Aorta (tissue), 5 donors: Measurements from ENCODE around the gene C11orf71. TPM values are rescaled to one million over a fixed set of nuclear protein-coding genes. Genes with fewer than 3 reads are reported as not detected.
A peak's percentile ranks its signal among the peaks of the same experiment; 100 is the strongest.

Source experiments
- ATAC-seq: fragments of 200-7000 bp; cut with Tn5 transposase; one replicate; pipeline ENCODE4 v1.9.1; 2022; ENCODE audit warnings: moderate library complexity; ENCODE audit not compliant: low FRiP score
- DNase-seq, 2 donors: peaks; one replicate each; pipeline ENCODE4 v3.0.0-alpha.2; 2020
- H3K27ac ChIP-seq, 2 donors: one replicate each; pipeline ENCODE4 v1.5.1; 2013; ENCODE audit warnings: low read length in 2 of 2, mild to moderate bottlenecking in 2 of 2, moderate library complexity in 2 of 2, control low read depth in 1 of 2, inconsistent platforms in 1 of 2, low read depth in 1 of 2
- H3K27me3 ChIP-seq, 2 donors: one replicate each; pipeline ENCODE4 v1.6.1; 2013; ENCODE audit warnings: control low read depth in 1 of 2, low read length in 1 of 2, mild to moderate bottlenecking in 1 of 2, moderate library complexity in 1 of 2; ENCODE audit not compliant: insufficient read depth in 2 of 2, control insufficient read depth in 1 of 2
- H3K36me3 ChIP-seq, 2 donors: one replicate each; pipeline ENCODE4 v1.6.1; 2013; ENCODE audit warnings: control low read depth in 1 of 2, low read length in 1 of 2, mild to moderate bottlenecking in 1 of 2; ENCODE audit not compliant: insufficient read depth in 2 of 2, control insufficient read depth in 1 of 2
- H3K4me1 ChIP-seq, 2 donors: one replicate each; pipeline ENCODE4 v1.6.1; 2013; ENCODE audit warnings: low read length in 2 of 2, control low read depth in 1 of 2, mild to moderate bottlenecking in 1 of 2, moderate library complexity in 1 of 2; ENCODE audit not compliant: insufficient read depth in 2 of 2, control insufficient read depth in 1 of 2
- H3K4me3 ChIP-seq, 2 donors: one replicate each; pipeline ENCODE4 v1.5.1; 2013; ENCODE audit warnings: low read length in 2 of 2, control low read depth in 1 of 2, mild to moderate bottlenecking in 1 of 2
- H3K9me3 ChIP-seq: one replicate; pipeline ENCODE4 v1.6.1; 2013; ENCODE audit warnings: mild to moderate bottlenecking, low read length; ENCODE audit not compliant: control insufficient read depth
- WGBS, 2 donors: extraction: QIAGEN DNeasy Blood & Tissue Kit; methylation state at CpG; one replicate each; pipeline ENCODE4 v1.1.7; 2013; 5-methylcytosine and 5-hydroxymethylcytosine counted together
- intact Hi-C, 2 donors: fragments of 100-400 bp; cut with DNase I; formaldehyde crosslinking; loops; one replicate each; pipeline versions ENCODE4 v1.14.2 to v1.15.0; 2022
- polyA plus RNA-seq, 2 donors: library from polyadenylated mRNA; stranded (reverse); fragments of 200-250 nt; gene quantifications; one replicate each; pipeline ENCODE4 v1.2.3, GENCODE V29; 2013
- total RNA-seq, 2 donors: library from RNA; stranded (reverse); fragmentation: NEBNext Ultra II Directional; extraction: Animal tissue kit (Norgen Biotek cat#: 25700); gene quantifications; one replicate each; pipeline ENCODE4 v1.2.1, GENCODE V29; 2021
- donor health status: healthy with polysubstance abuse.
- donor health status: Bipolar disorder and iron deficiency.
- donor health status: DM: no; HTN: no; CAD: no.
- donor health status: DM: no; HTN: no; CAD: no.
- donor health status: DM: yes; HTN: yes; CAD: no.

Gene C11orf71
- total and polyA plus RNA-seq, 4 donors = 4.4 to 6.1 (median 4.6) TPM

- peaks cover 0 to 1% of the 10 kb centered on the region in 2 donors for H3K27me3 ChIP-seq
- no peaks in the 10 kb centered on the region for H3K9me3 ChIP-seq
- no peaks in the 10 kb centered on the region for H3K36me3 ChIP-seq
- no peak for DNase-seq
- H3K4me1 ChIP-seq = peaks cover 0 to 7% of the 10 kb centered on the region in 2 donors
- H3K4me3 ChIP-seq = no peak overlapping the region
- no peak for ATAC-seq
- H3K27ac ChIP-seq = no peak overlapping the region
- WGBS, 2 donors = 86 to 91% methylated on average over 7 of the region's 7 CpGs
- intact Hi-C loops = no loop called here
Observed at GRCh38 chr11:114377612-114378267, 22.6 kb downstream of the C11orf71 start.

- Histone ChIP-seq H3K9me3 (no peaks in the 10 kb centered on the region), H3K27ac (no peak overlapping the region), H3K27me3 (no peaks in the 10 kb centered on the region), H3K4me3 (no peak overlapping the region), H3K4me1 (peaks cover 0 to 7% of the 10 kb centered on the region in 2 donors), H3K36me3 (no peaks in the 10 kb centered on the region)
- intact Hi-C loops = no loop called here
- DNase-seq = no peak
- ATAC-seq = no peak
- WGBS, 2 donors = 95% methylated on average over 3 of the region's 3 CpGs
Observed at GRCh38 chr11:114375052-114375451, 25.3 kb downstream of the C11orf71 start.

- H3K27me3 ChIP-seq = no peaks in the 10 kb centered on the region
- H3K9me3 ChIP-seq = no peaks in the 10 kb centered on the region
- ATAC-seq (no peak), DNase-seq (no peak)
- intact Hi-C loops = loop anchor here in 1 of 2 donors (5.0 kb wide), 1 partner anchor 33 kb away; the partner anchor contains the start of genes C11orf71 and RBM7
- peaks cover 0 to 6% of the 10 kb centered on the region in 2 donors for H3K4me1 ChIP-seq
- H3K36me3 ChIP-seq = no peaks in the 10 kb centered on the region
- H3K4me3 ChIP-seq = no peak overlapping the region
- 83 to 89% methylated on average over 5 of the region's 5 CpGs for WGBS, 2 donors
- no peak overlapping the region for H3K27ac ChIP-seq
Observed at GRCh38 chr11:114368918-114369680, 31.2 kb downstream of the C11orf71 start.

- DNase-seq = no peak
- intact Hi-C loops = loop anchor here in 1 of 2 donors (5.0 kb wide), 1 partner anchor 35 kb away; the partner anchor contains the start of genes C11orf71 and RBM7
- no peak for ATAC-seq
- H3K27ac ChIP-seq = peak overlapping the region in 1 of 2 donors; percentile 74
- H3K9me3 ChIP-seq = no peaks in the 10 kb centered on the region
- H3K4me3 ChIP-seq = no peak overlapping the region
- peaks cover 0 to 6% of the 10 kb centered on the region in 2 donors for H3K4me1 ChIP-seq
- WGBS, 2 donors = 45 to 56% methylated on average over 9 of the region's 9 CpGs
- H3K27me3 ChIP-seq = no peaks in the 10 kb centered on the region
- H3K36me3 ChIP-seq = no peaks in the 10 kb centered on the region
Observed at GRCh38 chr11:114367244-114367957, 32.9 kb downstream of the C11orf71 start.

GRCh38 chr11:114366331-114367243 is 33.7 kb downstream of the C11orf71 start:
- DNase-seq = peak in 1 of 2 donors; percentile 56
- no peak for ATAC-seq
- no peaks in the 10 kb centered on the region for H3K36me3 ChIP-seq
- peaks cover 0 to 6% of the 10 kb centered on the region in 2 donors for H3K4me1 ChIP-seq
- WGBS, 2 donors = 49 to 50% methylated on average over 13 of the region's 13 CpGs
- H3K27ac ChIP-seq = peak overlapping the region; percentile 28 to 74
- no peaks in the 10 kb centered on the region for H3K27me3 ChIP-seq
- H3K9me3 ChIP-seq = no peaks in the 10 kb centered on the region
- intact Hi-C loops = loop anchor here in 1 of 2 donors (5.0 kb wide), 1 partner anchor 36 kb away; the partner anchor contains the start of genes C11orf71 and RBM7
- H3K4me3 ChIP-seq = no peak overlapping the region

- Histone ChIP-seq H3K4me3 (no peak overlapping the region), H3K4me1 (peaks cover 0 to 6% of the 10 kb centered on the region in 2 donors), H3K27ac (no peak overlapping the region), H3K27me3 (no peaks in the 10 kb centered on the region), H3K9me3 (no peaks in the 10 kb centered on the region), H3K36me3 (no peaks in the 10 kb centered on the region)
- ATAC-seq (no peak), DNase-seq (no peak)
- WGBS, 2 donors = 55 to 58% methylated on average over 3 of the region's 3 CpGs
- intact Hi-C loops = no loop called here
Observed at GRCh38 chr11:114362958-114363357, 37.4 kb downstream of the C11orf71 start.

- ATAC-seq = no peak
- H3K4me3 ChIP-seq = no peak overlapping the region
- DNase-seq = no peak
- intact Hi-C loops = no loop called here
- H3K4me1 ChIP-seq = peaks cover 0 to 6% of the 10 kb centered on the region in 2 donors
- no peaks in the 10 kb centered on the region for H3K9me3 ChIP-seq
- no peaks in the 10 kb centered on the region for H3K36me3 ChIP-seq
- no peaks in the 10 kb centered on the region for H3K27me3 ChIP-seq
- 92 to 94% methylated on average over 4 of the region's 4 CpGs for WGBS, 2 donors
- H3K27ac ChIP-seq = no peak overlapping the region
Observed at GRCh38 chr11:114362326-114362725, 38.0 kb downstream of the C11orf71 start.

- Histone ChIP-seq H3K4me1 (no peaks in the 10 kb centered on the region), H3K9me3 (no peaks in the 10 kb centered on the region), H3K27me3 (no peaks in the 10 kb centered on the region), H3K27ac (no peak overlapping the region), H3K36me3 (no peaks in the 10 kb centered on the region), H3K4me3 (no peak overlapping the region)
- intact Hi-C loops = no loop called here
- DNase-seq (no peak), ATAC-seq (no peak)
Observed at GRCh38 chr11:114359342-114359741, 41.0 kb downstream of the C11orf71 start.
